Cerebellar nuclear complex (tissue), 1 donor: Measurements from ENCODE around the gene EVX1.

ENCODE experiments used
- DNase-seq, 2 experiments: peaks; one replicate each; lab custom pipeline; 2025; lab: John Stamatoyannopoulos, UW

The EVX1 gene

GRCh38 chr7:27205325-27206280 lies 37.0 kb upstream of the EVX1 start:
- DNase-seq = no peak

GRCh38 chr7:27207348-27207985 lies 35.1 kb upstream of the EVX1 start:
- no peak for DNase-seq

- DNase-seq = no peak
These were observed 33.6 kb upstream of the EVX1 start for GRCh38 chr7:27208998-27209397.

GRCh38 chr7:27209933-27210440 lies 32.6 kb upstream of the EVX1 start:
- DNase-seq = no peak

- DNase-seq = no peak
These were observed 32.0 kb upstream of the EVX1 start for GRCh38 chr7:27210441-27211083.

GRCh38 chr7:27211084-27211446 lies 31.5 kb upstream of the EVX1 start:
- no peak for DNase-seq

- DNase-seq = no peak
These were observed 30.8 kb upstream of the EVX1 start for GRCh38 chr7:27211764-27212204.

- DNase-seq = no peak
These were observed 29.8 kb upstream of the EVX1 start for GRCh38 chr7:27212497-27213432.

- DNase-seq = no peak
These were observed 29.0 kb upstream of the EVX1 start for GRCh38 chr7:27213433-27214238.

GRCh38 chr7:27214239-27214950 lies 28.2 kb upstream of the EVX1 start:
- DNase-seq = no peak

- DNase-seq = no peak
These were observed 27.2 kb upstream of the EVX1 start for GRCh38 chr7:27215356-27215755.

GRCh38 chr7:27217951-27218350 lies 24.7 kb upstream of the EVX1 start:
- DNase-seq = no peak

- DNase-seq = no peak
These were observed 22.8 kb upstream of the EVX1 start for GRCh38 chr7:27219821-27220220.

- DNase-seq = no peak
These were observed 22.1 kb upstream of the EVX1 start for GRCh38 chr7:27220440-27220955.

- no peak for DNase-seq
These were observed 21.3 kb upstream of the EVX1 start for GRCh38 chr7:27221201-27221797.

- DNase-seq = no peak
These were observed 18.5 kb upstream of the EVX1 start for GRCh38 chr7:27223941-27224575.

GRCh38 chr7:27224983-27225934 lies 17.3 kb upstream of the EVX1 start:
- no peak for DNase-seq

- DNase-seq = no peak
These were observed 13.2 kb upstream of the EVX1 start for GRCh38 chr7:27229448-27229847.
